ENCODE results near the gene PPP6R2. TPM values are rescaled to one million over a fixed set of nuclear protein-coding genes. Genes with fewer than 3 reads are reported as not detected.

The PPP6R2 gene
- total and polyA plus RNA-seq, 2 of the 4 experiments (the other 2 are of a cell fraction), result 49.2 to 51.6 TPM

DNA sequence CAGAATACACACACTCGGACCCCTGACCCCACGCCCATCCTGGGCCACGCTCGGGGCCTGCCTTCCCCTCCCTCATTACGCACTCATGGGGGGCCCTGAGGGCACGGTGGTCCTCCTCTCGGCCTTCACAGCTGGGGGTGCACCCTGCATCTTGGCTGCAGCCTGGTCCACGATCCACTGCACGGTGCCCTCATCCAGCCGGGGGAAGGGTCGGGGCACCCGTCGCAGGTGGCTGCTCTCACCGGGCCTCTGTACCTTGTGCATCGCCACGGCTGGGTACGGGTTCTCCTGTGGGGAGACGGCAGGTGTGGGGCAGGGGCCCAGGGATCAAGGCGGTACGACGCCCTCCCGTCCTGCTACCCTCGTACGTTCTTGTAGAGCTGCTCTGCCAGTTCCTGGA lies 121.3 kb downstream of the PPP6R2 start:
- TF ChIP-seq SMC3 (IDR thresholded peaks at IDR 0.05; ENCODE audit: low read depth, low read length), result no peak
- TF ChIP-seq NFE2L2 (IDR thresholded peaks at IDR 0.05; ENCODE audit: low read depth, low read length), result no peak
- TF ChIP-seq, protein P1, sequence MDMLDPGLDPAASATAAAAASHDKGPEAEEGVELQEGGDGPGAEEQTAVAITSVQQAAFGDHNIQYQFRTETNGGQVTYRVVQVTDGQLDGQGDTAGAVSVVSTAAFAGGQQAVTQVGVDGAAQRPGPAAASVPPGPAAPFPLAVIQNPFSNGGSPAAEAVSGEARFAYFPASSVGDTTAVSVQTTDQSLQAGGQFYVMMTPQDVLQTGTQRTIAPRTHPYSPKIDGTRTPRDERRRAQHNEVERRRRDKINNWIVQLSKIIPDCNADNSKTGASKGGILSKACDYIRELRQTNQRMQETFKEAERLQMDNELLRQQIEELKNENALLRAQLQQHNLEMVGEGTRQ (IDR thresholded peaks at IDR 0.05; ENCODE audit: low read depth, low read length), result no peak
- TF ChIP-seq RFX5 (IDR thresholded peaks at IDR 0.05; ENCODE audit: low read depth, low read length), result no peak
- TF ChIP-seq, protein P2, sequence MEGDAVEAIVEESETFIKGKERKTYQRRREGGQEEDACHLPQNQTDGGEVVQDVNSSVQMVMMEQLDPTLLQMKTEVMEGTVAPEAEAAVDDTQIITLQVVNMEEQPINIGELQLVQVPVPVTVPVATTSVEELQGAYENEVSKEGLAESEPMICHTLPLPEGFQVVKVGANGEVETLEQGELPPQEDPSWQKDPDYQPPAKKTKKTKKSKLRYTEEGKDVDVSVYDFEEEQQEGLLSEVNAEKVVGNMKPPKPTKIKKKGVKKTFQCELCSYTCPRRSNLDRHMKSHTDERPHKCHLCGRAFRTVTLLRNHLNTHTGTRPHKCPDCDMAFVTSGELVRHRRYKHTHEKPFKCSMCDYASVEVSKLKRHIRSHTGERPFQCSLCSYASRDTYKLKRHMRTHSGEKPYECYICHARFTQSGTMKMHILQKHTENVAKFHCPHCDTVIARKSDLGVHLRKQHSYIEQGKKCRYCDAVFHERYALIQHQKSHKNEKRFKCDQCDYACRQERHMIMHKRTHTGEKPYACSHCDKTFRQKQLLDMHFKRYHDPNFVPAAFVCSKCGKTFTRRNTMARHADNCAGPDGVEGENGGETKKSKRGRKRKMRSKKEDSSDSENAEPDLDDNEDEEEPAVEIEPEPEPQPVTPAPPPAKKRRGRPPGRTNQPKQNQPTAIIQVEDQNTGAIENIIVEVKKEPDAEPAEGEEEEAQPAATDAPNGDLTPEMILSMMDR (conservative IDR thresholded peaks at IDR 0.05; ENCODE audit: low read depth, low read length), result no peak
- TF ChIP-seq, protein P3, sequence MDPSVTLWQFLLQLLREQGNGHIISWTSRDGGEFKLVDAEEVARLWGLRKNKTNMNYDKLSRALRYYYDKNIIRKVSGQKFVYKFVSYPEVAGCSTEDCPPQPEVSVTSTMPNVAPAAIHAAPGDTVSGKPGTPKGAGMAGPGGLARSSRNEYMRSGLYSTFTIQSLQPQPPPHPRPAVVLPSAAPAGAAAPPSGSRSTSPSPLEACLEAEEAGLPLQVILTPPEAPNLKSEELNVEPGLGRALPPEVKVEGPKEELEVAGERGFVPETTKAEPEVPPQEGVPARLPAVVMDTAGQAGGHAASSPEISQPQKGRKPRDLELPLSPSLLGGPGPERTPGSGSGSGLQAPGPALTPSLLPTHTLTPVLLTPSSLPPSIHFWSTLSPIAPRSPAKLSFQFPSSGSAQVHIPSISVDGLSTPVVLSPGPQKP (IDR thresholded peaks at IDR 0.05; ENCODE audit: borderline replicate concordance, low read depth, low read length), result no peak
- TF ChIP-seq RCOR1 (IDR thresholded peaks at IDR 0.05; ENCODE audit: insufficient replicate concordance, low read length), result no peak
- no peak for TF ChIP-seq MAFK (IDR thresholded peaks at IDR 0.05; ENCODE audit: low read depth, low read length)
- TF ChIP-seq MXI1 (IDR thresholded peaks at IDR 0.05; ENCODE audit: borderline replicate concordance, low read depth, low read length), result no peak
- no peak for TF ChIP-seq FOS (IDR thresholded peaks at IDR 0.05; ENCODE audit: low read depth, low read length)
- TF ChIP-seq CEBPB (IDR thresholded peaks at IDR 0.05; ENCODE audit: low read depth, low read length), result no peak
- TF ChIP-seq MAZ (IDR thresholded peaks at IDR 0.05; ENCODE audit: borderline replicate concordance, low read depth, low read length), result no peak
- TF ChIP-seq RAD21 (IDR thresholded peaks at IDR 0.05; ENCODE audit: low read length), result no peak
- TF ChIP-seq BHLHE40 (IDR thresholded peaks at IDR 0.05; ENCODE audit: low read depth, low read length), result no peak
- no peak for TF ChIP-seq POLR2A (IDR thresholded peaks at IDR 0.05; ENCODE audit: low read depth, low read length)
- Histone ChIP-seq H3K56ac (ENCODE audit: extremely low read depth, insufficient read depth, low read length) (no peak overlapping the region), H3K18ac (ENCODE audit: low read depth, low read length) (no peak overlapping the region), H2BK20ac (ENCODE audit: low read depth, low read length) (no peak overlapping the region), H3K14ac (replicated peaks; ENCODE audit: low read depth, low read length) (no peak overlapping the region), H3K27ac (ENCODE audit: insufficient read depth, low read length) (no peak overlapping the region), H4K91ac (ENCODE audit: insufficient read depth, low read depth, low read length) (no peak overlapping the region), H2AK5ac (ENCODE audit: low read depth, low read length) (no peak overlapping the region), H3K4ac (ENCODE audit: low read depth, low read length) (no peak overlapping the region), H3K23ac (ENCODE audit: low read depth, low read length) (no peak overlapping the region), H4K5ac (ENCODE audit: low read depth, low read length) (no peak overlapping the region), H4K20me1 (ENCODE audit: insufficient read depth, low read length) (peaks cover 27% of the 10 kb centered on the region), H3K9ac (ENCODE audit: low read depth, low read length) (no peak overlapping the region), H2AK9ac (replicated peaks; ENCODE audit: low read depth, low read length, poor library complexity) (no peak overlapping the region), H3K79me1 (ENCODE audit: low read depth in 1 of 2, low read length in 2 of 2) (peaks cover 12 to 29% of the 10 kb centered on the region in 2 experiments; a peak in 3 of 4 replicates), H3K4me1 (ENCODE audit: control insufficient read depth, insufficient read depth, low read length) (no peaks in the 10 kb centered on the region), H2BK15ac (ENCODE audit: low read depth, low read length) (no peak overlapping the region), H3K27me3 (ENCODE audit: control insufficient read depth, insufficient read depth, low read length) (no peaks in the 10 kb centered on the region), H3K36me3 (ENCODE audit: control insufficient read depth, insufficient read depth, low read length) (peaks cover 81% of the 10 kb centered on the region), H3K9me1 (ENCODE audit: insufficient read depth, low read length) (no peaks in the 10 kb centered on the region), H4K8ac (ENCODE audit: low read depth in 2 of 2, low read length in 2 of 2) (no peak overlapping the region), H2AFZ (replicated peaks; ENCODE audit: low read length, poor library complexity) (no peak overlapping the region), H2BK5ac (ENCODE audit: low read depth, low read length, poor library complexity, severe bottlenecking) (no peak overlapping the region), H3K9me3 (ENCODE audit: control insufficient read depth, insufficient read depth, low read length) (no peaks in the 10 kb centered on the region), H3K4me2 (ENCODE audit: low read depth, low read length) (no peak overlapping the region), H2BK120ac (ENCODE audit: low read depth, low read length) (no peak overlapping the region), H3K4me3 (ENCODE audit: insufficient read depth, low read depth, low read length) (no peak overlapping the region)
- dilution Hi-C loops (cut with HindIII; ENCODE audit: low sequenced_read_pairs, unreplicated experiment), result no loop called here
- ChIA-PET POLR2A (ENCODE audit: unreplicated experiment) (no interaction called here), CTCF (no interaction called here)
- intact Hi-C loops (cut with micrococcal nuclease), result no loop called here
- 91% methylated on average over 20 of the region's 24 CpGs; no CpG with 5 or more reads in 1 of the 2 experiments for WGBS, 2 experiments (ENCODE audit: extremely low coverage in 2 of 2, insufficient read length in 1 of 2)
- TSS peak; percentile 39 for BruUV-seq (replicated peaks)
- in situ Hi-C loops (cut with MboI; ENCODE audit: low sequenced_read_pairs), result no loop called here
- ATAC-seq (ENCODE audit: low read depth) (no peak), DNase-seq (no peak)
